Effector memory CD4-positive, alpha-beta T cell (primary cell): Measurements from ENCODE around the gene RNF149.
"Not testable (repeated sequence)": the region's sequence is repeated elsewhere in the genome, so short reads cannot be mapped to it uniquely, and the experiment has no call there.

Experiments
- DNase-seq, 3 donors: peaks; one replicate each; pipeline ENCODE4 v3.0.0-alpha.2; 2020
- H3K27ac ChIP-seq: 2 replicates; pipeline ENCODE4 v1.7.0; 2013; ENCODE audit warnings: mild to moderate bottlenecking, low read length, moderate library complexity; ENCODE audit not compliant: insufficient read depth, poor library complexity, severe bottlenecking
- H3K27me3 ChIP-seq: replicated peaks from 2 replicates; pipeline ENCODE4 v1.7.0; 2013; ENCODE audit warnings: mild to moderate bottlenecking, low read length; ENCODE audit not compliant: insufficient read depth, control insufficient read depth, poor library complexity, severe bottlenecking
- H3K36me3 ChIP-seq: 2 replicates; pipeline ENCODE4 v1.7.0; 2013; ENCODE audit warnings: mild to moderate bottlenecking, low read length, moderate library complexity; ENCODE audit not compliant: control insufficient read depth, insufficient read depth
- H3K4me1 ChIP-seq: 2 replicates; pipeline ENCODE4 v1.7.0; 2013; ENCODE audit warnings: low read length, mild to moderate bottlenecking; ENCODE audit not compliant: control insufficient read depth, insufficient read depth, poor library complexity, severe bottlenecking
- H3K4me3 ChIP-seq: 2 replicates; pipeline ENCODE4 v1.7.0; 2013; ENCODE audit warnings: low read length, low read depth, mild to moderate bottlenecking; ENCODE audit not compliant: insufficient read depth, poor library complexity, severe bottlenecking
- H3K9me3 ChIP-seq: 2 replicates; pipeline ENCODE4 v1.7.0; 2013; ENCODE audit warnings: mild to moderate bottlenecking, low read length, moderate library complexity; ENCODE audit not compliant: control insufficient read depth

The RNF149 gene

GRCh38 chr2:101238930-101239759 lies 69.4 kb downstream of the RNF149 start:
- Histone ChIP-seq H3K4me1 (no peaks in the 10 kb centered on the region), H3K4me3 (no peak overlapping the region), H3K9me3 (no peaks in the 10 kb centered on the region), H3K27me3 (no peaks in the 10 kb centered on the region), H3K27ac (no peak overlapping the region), H3K36me3 (no peaks in the 10 kb centered on the region)
- DNase-seq: no peak

- DNase-seq, H3K27me3 ChIP-seq, H3K9me3 ChIP-seq, H3K36me3 ChIP-seq, H3K4me3 ChIP-seq, H3K4me1 ChIP-seq, H3K27ac ChIP-seq: not testable (repeated sequence)
These were observed 70.6 kb downstream of the RNF149 start for GRCh38 chr2:101237944-101238343.

- not testable (repeated sequence) for H3K9me3 ChIP-seq, H3K4me1 ChIP-seq, H3K36me3 ChIP-seq, H3K4me3 ChIP-seq, DNase-seq, H3K27ac ChIP-seq, H3K27me3 ChIP-seq
These were observed 72.5 kb downstream of the RNF149 start for GRCh38 chr2:101235956-101236355.

GRCh38 chr2:101234169-101234938 lies 74.1 kb downstream of the RNF149 start:
- H3K36me3 ChIP-seq: no peaks in the 10 kb centered on the region
- DNase-seq: no peak
- no peaks in the 10 kb centered on the region for H3K4me1 ChIP-seq
- H3K27ac ChIP-seq: no peak overlapping the region
- H3K27me3 ChIP-seq: no peaks in the 10 kb centered on the region
- H3K4me3 ChIP-seq: no peak overlapping the region
- no peaks in the 10 kb centered on the region for H3K9me3 ChIP-seq

- no peaks in the 10 kb centered on the region for H3K4me1 ChIP-seq
These were observed 75.7 kb downstream of the RNF149 start for GRCh38 chr2:101232770-101233169.

GRCh38 chr2:101231937-101232730 lies 76.4 kb downstream of the RNF149 start:
- Histone ChIP-seq H3K36me3 (no peaks in the 10 kb centered on the region), H3K27me3 (no peaks in the 10 kb centered on the region), H3K27ac (no peak overlapping the region), H3K4me1 (no peaks in the 10 kb centered on the region), H3K4me3 (no peak overlapping the region), H3K9me3 (no peaks in the 10 kb centered on the region)
- no peak for DNase-seq

More at GRCh38 chr2:101232770-101233169, 75.7 kb downstream of the RNF149 start:
- H3K27ac ChIP-seq: no peak overlapping the region
- H3K36me3 ChIP-seq: no peaks in the 10 kb centered on the region
- no peaks in the 10 kb centered on the region for H3K27me3 ChIP-seq
- no peak for DNase-seq
- no peak overlapping the region for H3K4me3 ChIP-seq
- no peaks in the 10 kb centered on the region for H3K9me3 ChIP-seq

GRCh38 chr2:101231240-101231639 lies 77.3 kb downstream of the RNF149 start:
- Histone ChIP-seq H3K9me3 (no peaks in the 10 kb centered on the region), H3K36me3 (no peaks in the 10 kb centered on the region), H3K4me1 (no peaks in the 10 kb centered on the region), H3K27ac (no peak overlapping the region), H3K27me3 (no peaks in the 10 kb centered on the region), H3K4me3 (no peak overlapping the region)
- DNase-seq: no peak

- DNase-seq: no peak
- Histone ChIP-seq H3K27ac (no peak overlapping the region), H3K4me3 (no peak overlapping the region), H3K4me1 (no peaks in the 10 kb centered on the region), H3K9me3 (no peaks in the 10 kb centered on the region), H3K36me3 (no peaks in the 10 kb centered on the region), H3K27me3 (no peaks in the 10 kb centered on the region)
These were observed 77.9 kb downstream of the RNF149 start for GRCh38 chr2:101230541-101231001.
